ENCODE results near the gene TBXAS1.

- TF ChIP-seq CTCF (IDR thresholded peaks at IDR 0.05) (no peak), POLR2A (IDR thresholded peaks at IDR 0.05) (no peak)
Observed at GRCh38 chr7:139987691-139988516, 158.8 kb downstream of the TBXAS1 start.
